Measurements from ENCODE around the gene ADAMTS6.

Gene ADAMTS6

DNA sequence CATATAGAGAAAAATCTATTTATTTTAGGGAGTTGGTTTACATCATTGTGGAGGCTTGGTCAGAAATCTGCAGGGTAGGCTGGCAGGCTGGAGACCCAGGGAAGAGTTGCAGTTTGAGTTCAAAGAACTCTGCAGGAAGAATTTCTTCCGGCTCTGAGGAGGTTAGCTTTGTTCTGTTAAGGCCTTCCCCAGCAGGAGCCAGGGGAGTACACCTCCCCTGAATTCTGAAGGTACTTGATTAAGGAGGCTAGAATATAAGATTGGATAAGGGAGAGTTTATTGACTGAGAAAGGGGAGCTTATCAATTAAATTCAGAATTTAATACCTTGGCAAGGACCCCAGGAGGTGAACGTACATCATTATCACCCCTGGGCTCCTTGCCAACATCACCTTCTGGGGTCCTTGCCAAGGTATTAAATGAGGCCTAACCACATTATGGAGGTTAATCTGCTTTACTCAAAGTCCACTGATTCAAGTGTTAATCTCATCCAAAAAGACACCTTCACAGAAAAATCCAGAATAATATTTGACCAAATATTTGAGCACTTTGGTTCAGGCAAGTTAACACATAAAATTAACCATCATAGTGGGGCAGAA is 361.3 kb downstream of the ADAMTS6 start:
- Histone ChIP-seq H3K4me1 (ENCODE audit: control insufficient read depth in 1 of 2, insufficient read depth in 2 of 2, low read length in 2 of 2) (no peaks in the 10 kb centered on the region), H3K9me3 (ENCODE audit: control insufficient read depth in 1 of 2, low read length in 2 of 2) (peaks cover 0 to 3% of the 10 kb centered on the region in 2 donors), H3K9ac (ENCODE audit: low read depth in 1 of 2, low read length in 2 of 2) (no peak overlapping the region), H3K27ac (ENCODE audit: low read depth, low read length) (no peak overlapping the region), H3K36me3 (ENCODE audit: control insufficient read depth in 1 of 2, insufficient read depth in 2 of 2, low read length in 2 of 2) (no peaks in the 10 kb centered on the region), H3K27me3 (ENCODE audit: control insufficient read depth in 1 of 2, insufficient read depth in 2 of 2, low read length in 2 of 2) (no peaks in the 10 kb centered on the region), H3K4me3 (ENCODE audit: low read depth in 1 of 2, low read length in 2 of 2) (no peak overlapping the region)

DNA sequence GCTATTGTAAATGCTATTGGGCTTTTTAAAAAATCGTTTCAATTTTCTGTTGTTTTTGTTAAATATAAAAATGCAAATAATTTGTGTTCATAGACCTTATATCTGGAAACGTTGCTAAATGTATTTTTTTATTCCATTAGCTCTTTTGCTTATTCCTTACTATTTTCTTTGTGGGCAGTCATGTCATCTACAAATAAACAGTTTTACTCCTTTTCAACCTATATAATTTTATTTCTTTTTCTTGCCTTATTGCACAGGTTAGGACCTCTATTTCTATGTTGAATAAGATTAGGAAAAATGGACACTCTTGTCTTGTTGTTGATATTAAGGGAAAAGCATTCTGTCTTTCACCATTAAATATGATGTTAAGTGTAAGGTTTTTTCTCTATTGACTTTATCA is 364.2 kb downstream of the ADAMTS6 start:
- Histone ChIP-seq H3K4me1 (ENCODE audit: control insufficient read depth in 1 of 2, insufficient read depth in 2 of 2, low read length in 2 of 2) (no peaks in the 10 kb centered on the region), H3K4me3 (ENCODE audit: low read depth in 1 of 2, low read length in 2 of 2) (no peak overlapping the region), H3K27ac (ENCODE audit: low read depth, low read length) (no peak overlapping the region), H3K27me3 (ENCODE audit: control insufficient read depth in 1 of 2, insufficient read depth in 2 of 2, low read length in 2 of 2) (no peaks in the 10 kb centered on the region), H3K9me3 (ENCODE audit: control insufficient read depth in 1 of 2, low read length in 2 of 2) (peaks cover 0 to 3% of the 10 kb centered on the region in 2 donors), H3K36me3 (ENCODE audit: control insufficient read depth in 1 of 2, insufficient read depth in 2 of 2, low read length in 2 of 2) (no peaks in the 10 kb centered on the region), H3K9ac (ENCODE audit: low read depth in 1 of 2, low read length in 2 of 2) (no peak overlapping the region)

DNA sequence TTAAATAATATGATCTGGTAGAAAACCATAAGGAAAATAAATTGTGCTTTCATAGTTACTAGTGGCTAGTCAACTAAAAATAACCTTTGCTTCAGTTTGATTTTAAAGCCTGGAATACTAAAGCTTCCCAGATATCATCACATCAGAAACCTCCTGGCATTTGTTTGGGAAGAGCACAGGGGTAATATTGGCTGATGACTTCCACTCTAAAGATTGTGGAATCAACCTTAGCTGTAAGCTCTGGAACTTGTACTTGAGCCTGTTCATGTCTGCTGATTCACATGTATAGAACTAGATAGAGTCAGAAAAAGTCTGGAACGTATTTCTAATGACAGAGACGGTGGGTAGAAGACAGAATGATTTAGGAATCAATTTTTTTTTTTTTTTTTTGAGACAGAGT is 367.9 kb downstream of the ADAMTS6 start:
- Histone ChIP-seq H3K4me3 (ENCODE audit: low read depth in 1 of 2, low read length in 2 of 2) (no peak overlapping the region), H3K4me1 (ENCODE audit: control insufficient read depth in 1 of 2, insufficient read depth in 2 of 2, low read length in 2 of 2) (no peaks in the 10 kb centered on the region), H3K36me3 (ENCODE audit: control insufficient read depth in 1 of 2, insufficient read depth in 2 of 2, low read length in 2 of 2) (no peaks in the 10 kb centered on the region), H3K27ac (ENCODE audit: low read depth, low read length) (no peak overlapping the region), H3K27me3 (ENCODE audit: control insufficient read depth in 1 of 2, insufficient read depth in 2 of 2, low read length in 2 of 2) (no peaks in the 10 kb centered on the region), H3K9me3 (ENCODE audit: control insufficient read depth in 1 of 2, low read length in 2 of 2) (peaks cover 0 to 3% of the 10 kb centered on the region in 2 donors), H3K9ac (ENCODE audit: low read depth in 1 of 2, low read length in 2 of 2) (no peak overlapping the region)

DNA sequence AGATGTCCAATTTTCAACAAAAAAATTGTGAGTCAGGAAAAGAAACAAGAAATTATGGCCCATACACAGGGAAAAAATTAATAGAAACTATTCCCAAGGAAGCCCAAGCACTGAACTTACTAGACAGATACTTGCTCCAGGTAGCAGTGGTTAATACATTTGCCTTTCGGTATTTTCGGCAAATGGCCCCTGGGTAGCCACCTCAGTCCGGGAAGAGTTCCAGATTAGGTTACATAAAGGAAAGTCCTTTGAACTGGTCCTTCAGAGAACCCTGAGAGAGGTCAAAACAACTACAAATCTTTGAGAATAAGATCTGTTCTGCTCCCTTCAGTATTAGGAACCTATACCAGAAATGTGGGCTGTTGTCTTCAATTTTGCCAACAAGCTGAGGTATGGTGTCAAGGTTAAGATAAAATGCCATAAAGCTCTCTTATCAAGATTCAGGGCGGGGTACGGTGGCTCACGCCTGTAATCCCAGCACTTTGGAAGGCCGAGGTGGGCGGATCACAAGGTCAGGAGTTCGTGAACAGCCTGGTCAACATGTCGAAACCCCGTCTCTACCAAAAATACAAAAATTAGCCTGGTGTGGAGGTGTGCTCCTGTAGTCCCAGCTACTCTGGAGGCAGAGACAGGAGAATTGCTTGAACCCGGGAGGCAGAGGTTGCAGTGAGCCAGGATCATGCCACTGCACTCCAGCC is 369.6 kb downstream of the ADAMTS6 start:
- Histone ChIP-seq H3K27ac (ENCODE audit: low read depth, low read length) (no peak overlapping the region), H3K4me1 (ENCODE audit: control insufficient read depth in 1 of 2, insufficient read depth in 2 of 2, low read length in 2 of 2) (no peaks in the 10 kb centered on the region), H3K9ac (ENCODE audit: low read depth in 1 of 2, low read length in 2 of 2) (no peak overlapping the region), H3K4me3 (ENCODE audit: low read depth in 1 of 2, low read length in 2 of 2) (no peak overlapping the region), H3K27me3 (ENCODE audit: control insufficient read depth in 1 of 2, insufficient read depth in 2 of 2, low read length in 2 of 2) (no peaks in the 10 kb centered on the region), H3K9me3 (ENCODE audit: control insufficient read depth in 1 of 2, low read length in 2 of 2) (no peaks in the 10 kb centered on the region), H3K36me3 (ENCODE audit: control insufficient read depth in 1 of 2, insufficient read depth in 2 of 2, low read length in 2 of 2) (no peaks in the 10 kb centered on the region)

DNA sequence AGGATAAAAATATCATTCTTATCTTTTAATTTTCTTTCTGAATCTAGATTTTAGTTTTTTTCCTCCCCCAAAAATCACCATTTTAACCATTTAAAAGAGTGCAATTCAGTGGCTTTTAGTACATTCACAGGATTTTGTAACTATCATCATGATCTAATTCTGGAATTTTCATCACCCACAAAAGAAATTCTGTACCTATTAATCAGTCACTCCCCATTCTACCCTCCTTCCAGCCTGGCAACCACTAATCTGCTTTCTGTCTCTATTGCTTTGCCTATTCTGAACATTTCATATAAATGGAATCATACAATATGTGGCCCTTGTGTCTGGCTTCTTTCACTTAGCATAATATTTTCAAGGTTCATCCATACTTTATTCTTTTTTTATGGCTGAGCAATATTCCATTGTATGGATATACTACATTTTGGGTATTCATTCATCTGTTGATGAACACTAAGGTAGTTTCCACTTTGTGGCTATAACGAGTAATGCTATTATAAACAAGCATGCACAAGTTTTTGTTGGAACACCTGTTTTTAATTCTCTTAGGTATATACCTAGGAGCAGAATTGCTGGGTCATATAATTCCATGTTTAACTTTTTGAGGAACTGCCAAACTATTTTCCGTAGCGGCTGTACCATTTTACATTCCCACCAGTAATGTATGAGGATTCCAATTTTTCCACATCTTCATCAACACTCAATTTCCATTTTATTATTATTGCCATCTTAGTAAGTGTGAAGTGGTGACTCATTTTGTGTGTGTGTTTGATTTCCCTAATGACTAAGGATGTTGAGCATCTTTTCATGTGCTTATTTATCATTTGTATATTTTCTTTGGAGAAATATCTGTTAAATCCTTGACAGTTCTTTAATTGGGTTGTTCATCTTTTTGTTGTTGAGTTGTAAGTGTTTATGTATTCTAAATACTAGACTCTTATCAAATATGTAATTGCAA is 372.7 kb downstream of the ADAMTS6 start:
- Histone ChIP-seq H3K9me3 (ENCODE audit: control insufficient read depth in 1 of 2, low read length in 2 of 2) (no peaks in the 10 kb centered on the region), H3K4me1 (ENCODE audit: control insufficient read depth in 1 of 2, insufficient read depth in 2 of 2, low read length in 2 of 2) (no peaks in the 10 kb centered on the region), H3K27me3 (ENCODE audit: control insufficient read depth in 1 of 2, insufficient read depth in 2 of 2, low read length in 2 of 2) (no peaks in the 10 kb centered on the region), H3K27ac (ENCODE audit: low read depth, low read length) (no peak overlapping the region), H3K36me3 (ENCODE audit: control insufficient read depth in 1 of 2, insufficient read depth in 2 of 2, low read length in 2 of 2) (no peaks in the 10 kb centered on the region), H3K4me3 (ENCODE audit: low read depth in 1 of 2, low read length in 2 of 2) (no peak overlapping the region), H3K9ac (ENCODE audit: low read depth in 1 of 2, low read length in 2 of 2) (no peak overlapping the region)

DNA sequence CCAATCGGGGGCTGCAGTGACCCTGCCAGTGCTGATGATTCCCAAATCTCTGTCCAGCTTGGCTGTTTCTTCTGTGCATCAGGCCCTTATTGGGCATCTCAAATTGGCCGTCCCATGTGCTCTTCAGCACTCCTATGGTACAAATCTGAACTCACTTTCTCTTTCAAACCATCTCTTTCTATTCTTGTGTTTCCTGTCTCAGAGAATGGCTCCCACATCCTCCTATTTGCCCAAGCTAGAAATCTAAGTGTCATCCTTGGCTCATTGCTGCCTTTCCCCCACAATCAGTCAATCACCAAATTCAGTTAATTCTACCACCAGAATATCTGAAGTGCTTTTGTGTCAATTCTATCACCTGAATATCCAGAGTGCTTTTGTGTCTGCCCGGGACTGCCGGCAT is 376.4 kb downstream of the ADAMTS6 start:
- Histone ChIP-seq H3K9ac (ENCODE audit: low read depth in 1 of 2, low read length in 2 of 2) (no peak overlapping the region), H3K4me1 (ENCODE audit: control insufficient read depth in 1 of 2, insufficient read depth in 2 of 2, low read length in 2 of 2) (peaks cover 0 to 4% of the 10 kb centered on the region in 2 donors), H3K36me3 (ENCODE audit: control insufficient read depth in 1 of 2, insufficient read depth in 2 of 2, low read length in 2 of 2) (no peaks in the 10 kb centered on the region), H3K27me3 (ENCODE audit: control insufficient read depth in 1 of 2, insufficient read depth in 2 of 2, low read length in 2 of 2) (no peaks in the 10 kb centered on the region), H3K27ac (ENCODE audit: low read depth, low read length) (no peak overlapping the region), H3K4me3 (ENCODE audit: low read depth in 1 of 2, low read length in 2 of 2) (no peak overlapping the region), H3K9me3 (ENCODE audit: control insufficient read depth in 1 of 2, low read length in 2 of 2) (no peaks in the 10 kb centered on the region)

DNA sequence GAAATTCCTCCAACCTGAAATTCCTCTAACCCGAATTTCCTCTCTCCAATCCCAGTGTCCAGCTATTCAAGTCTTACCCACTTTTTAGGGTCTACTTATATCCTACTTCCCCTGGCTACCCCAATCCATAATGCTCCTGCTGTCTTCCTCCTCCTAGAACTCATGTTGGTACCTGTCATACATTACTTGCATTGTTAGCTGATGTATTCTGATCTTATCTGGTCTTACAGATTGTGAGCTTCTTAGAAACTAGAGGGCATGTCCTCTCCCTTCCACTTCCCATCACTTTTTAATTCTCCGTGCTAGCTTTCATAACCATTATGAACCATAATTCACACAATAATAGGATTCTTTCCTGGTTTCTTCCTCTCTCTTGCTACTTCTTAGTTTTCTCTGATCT is 376.9 kb downstream of the ADAMTS6 start:
- Histone ChIP-seq H3K4me1 (ENCODE audit: control insufficient read depth in 1 of 2, insufficient read depth in 2 of 2, low read length in 2 of 2) (peaks cover 0 to 4% of the 10 kb centered on the region in 2 donors), H3K4me3 (ENCODE audit: low read depth in 1 of 2, low read length in 2 of 2) (no peak overlapping the region), H3K9me3 (ENCODE audit: control insufficient read depth in 1 of 2, low read length in 2 of 2) (no peaks in the 10 kb centered on the region), H3K9ac (ENCODE audit: low read depth in 1 of 2, low read length in 2 of 2) (no peak overlapping the region), H3K27ac (ENCODE audit: low read depth, low read length) (no peak overlapping the region), H3K36me3 (ENCODE audit: control insufficient read depth in 1 of 2, insufficient read depth in 2 of 2, low read length in 2 of 2) (no peaks in the 10 kb centered on the region), H3K27me3 (ENCODE audit: control insufficient read depth in 1 of 2, insufficient read depth in 2 of 2, low read length in 2 of 2) (no peaks in the 10 kb centered on the region)

DNA sequence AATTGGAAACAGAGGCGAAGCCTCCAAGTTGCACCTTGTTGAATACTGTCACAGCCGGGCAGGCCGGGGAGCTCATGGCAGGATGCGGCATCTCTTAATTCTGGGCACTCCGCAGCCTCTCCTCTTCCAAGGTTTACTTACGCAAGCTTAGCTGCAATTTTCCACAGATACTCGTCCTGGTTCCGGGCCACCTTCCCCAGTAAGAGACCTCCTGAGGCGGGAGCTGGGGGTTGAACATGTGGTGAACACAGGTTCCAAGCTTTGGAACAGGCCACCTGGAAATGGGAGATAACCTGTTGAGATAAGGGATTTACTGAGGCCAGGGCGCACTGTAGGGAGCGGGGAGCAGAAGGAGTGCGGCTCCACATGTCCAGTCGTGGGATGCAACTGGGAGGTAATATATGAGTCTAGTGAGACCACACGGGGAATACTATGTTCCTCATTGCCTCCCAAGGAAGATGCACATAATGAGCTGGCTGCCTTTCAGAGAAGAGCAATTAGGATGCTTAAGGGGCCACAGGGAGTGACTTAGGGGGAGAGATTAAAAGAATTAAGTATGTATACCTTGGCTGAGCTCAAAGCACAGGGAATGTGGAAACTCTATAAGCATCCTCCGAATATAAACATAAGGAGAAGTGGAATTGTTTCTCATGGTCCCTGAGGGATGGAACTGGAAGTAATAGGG is 377.8 kb downstream of the ADAMTS6 start:
- Histone ChIP-seq H3K36me3 (ENCODE audit: control insufficient read depth in 1 of 2, insufficient read depth in 2 of 2, low read length in 2 of 2) (no peaks in the 10 kb centered on the region), H3K4me1 (ENCODE audit: control insufficient read depth in 1 of 2, insufficient read depth in 2 of 2, low read length in 2 of 2) (peaks cover 0 to 4% of the 10 kb centered on the region in 2 donors), H3K9me3 (ENCODE audit: control insufficient read depth in 1 of 2, low read length in 2 of 2) (no peaks in the 10 kb centered on the region), H3K27me3 (ENCODE audit: control insufficient read depth in 1 of 2, insufficient read depth in 2 of 2, low read length in 2 of 2) (no peaks in the 10 kb centered on the region), H3K27ac (ENCODE audit: low read depth, low read length) (no peak overlapping the region), H3K4me3 (ENCODE audit: low read depth in 1 of 2, low read length in 2 of 2) (peak overlapping the region; percentile 69), H3K9ac (ENCODE audit: low read depth in 1 of 2, low read length in 2 of 2) (peak overlapping the region; percentile 54 to 64)

DNA sequence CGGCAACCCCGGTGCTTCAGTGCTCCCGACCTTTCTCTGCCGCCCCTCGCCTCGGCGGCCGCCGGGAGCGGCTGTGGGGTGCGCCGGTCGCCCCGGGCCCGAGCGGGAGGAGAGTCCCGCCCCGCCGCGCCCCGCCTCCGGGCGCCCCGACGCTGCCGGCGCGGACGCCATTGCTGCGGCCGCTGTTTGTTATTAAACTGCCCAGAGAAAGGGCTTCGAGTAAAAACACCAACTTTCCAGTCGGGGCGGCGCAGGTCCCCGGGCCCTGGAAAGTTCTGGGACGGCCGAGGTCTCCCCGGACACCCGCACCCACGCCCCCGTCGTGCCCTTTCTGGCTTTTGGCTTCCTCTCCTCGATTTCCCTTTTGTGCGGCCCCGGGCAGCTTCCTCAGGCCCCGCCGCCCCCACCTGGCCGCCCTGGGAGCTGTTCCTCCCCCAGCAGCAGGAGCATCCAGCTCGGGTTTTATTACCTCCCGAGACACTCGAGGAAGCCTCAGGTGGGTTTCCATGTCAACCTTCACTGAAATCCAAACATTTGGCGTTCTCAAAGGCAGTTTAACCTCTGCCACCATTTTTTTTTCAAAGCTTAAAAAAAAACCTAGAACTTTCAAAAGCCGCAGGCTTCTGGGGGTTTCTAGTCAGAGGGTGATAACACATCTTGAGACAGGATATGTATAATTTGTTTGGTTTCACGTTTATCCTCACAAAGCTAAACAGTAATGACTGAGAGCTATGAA is 378.6 kb downstream of the ADAMTS6 start:
- H3K4me1 ChIP-seq (ENCODE audit: control insufficient read depth in 1 of 2, insufficient read depth in 2 of 2, low read length in 2 of 2): peaks cover 0 to 4% of the 10 kb centered on the region in 2 donors
- no peaks in the 10 kb centered on the region for H3K27me3 ChIP-seq (ENCODE audit: control insufficient read depth in 1 of 2, insufficient read depth in 2 of 2, low read length in 2 of 2)
- H3K4me3 ChIP-seq (ENCODE audit: low read depth in 1 of 2, low read length in 2 of 2): peak overlapping the region; percentile 69
- peak overlapping the region; percentile 55 to 64 for H3K9ac ChIP-seq (ENCODE audit: low read depth in 1 of 2, low read length in 2 of 2)
- H3K9me3 ChIP-seq (ENCODE audit: control insufficient read depth in 1 of 2, low read length in 2 of 2): no peaks in the 10 kb centered on the region
- H3K27ac ChIP-seq (ENCODE audit: low read depth, low read length): no peak overlapping the region
- H3K36me3 ChIP-seq (ENCODE audit: control insufficient read depth in 1 of 2, insufficient read depth in 2 of 2, low read length in 2 of 2): no peaks in the 10 kb centered on the region

Measured in duodenal mucosa (tissue), 2 donors.